ENCODE data around the gene SLC22A1.
"Not testable (repeated sequence)": the region's sequence is repeated elsewhere in the genome, so short reads cannot be mapped to it uniquely, and the experiment has no call there.

The SLC22A1 gene

DNA sequence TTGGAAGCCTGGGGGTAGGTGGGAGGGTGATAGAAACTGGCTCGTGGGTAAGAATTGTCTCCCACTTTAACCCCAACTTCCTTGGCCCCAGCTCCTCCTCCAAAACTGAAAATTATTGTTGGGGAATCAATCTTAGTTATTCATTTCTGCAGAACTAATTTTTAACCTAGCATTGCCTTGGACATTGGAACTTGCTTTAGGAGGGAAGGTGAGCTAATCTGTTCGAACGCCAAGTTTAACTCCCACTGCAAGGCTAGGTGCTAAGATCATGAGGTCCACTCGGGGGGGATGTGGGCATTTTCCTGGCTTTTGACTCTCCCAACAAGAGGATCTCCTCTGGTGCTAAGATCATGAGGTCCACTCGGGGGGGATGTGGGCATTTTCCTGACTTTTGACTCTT lies 3.5 kb downstream of the SLC22A1 start:
- not testable (repeated sequence) for DNase-seq

- no peak for DNase-seq
Observed at GRCh38 chr6:160127270-160128124, 5.9 kb downstream of the SLC22A1 start.

- no peak for DNase-seq
Observed at GRCh38 chr6:160128125-160128683, 6.6 kb downstream of the SLC22A1 start.

DNA sequence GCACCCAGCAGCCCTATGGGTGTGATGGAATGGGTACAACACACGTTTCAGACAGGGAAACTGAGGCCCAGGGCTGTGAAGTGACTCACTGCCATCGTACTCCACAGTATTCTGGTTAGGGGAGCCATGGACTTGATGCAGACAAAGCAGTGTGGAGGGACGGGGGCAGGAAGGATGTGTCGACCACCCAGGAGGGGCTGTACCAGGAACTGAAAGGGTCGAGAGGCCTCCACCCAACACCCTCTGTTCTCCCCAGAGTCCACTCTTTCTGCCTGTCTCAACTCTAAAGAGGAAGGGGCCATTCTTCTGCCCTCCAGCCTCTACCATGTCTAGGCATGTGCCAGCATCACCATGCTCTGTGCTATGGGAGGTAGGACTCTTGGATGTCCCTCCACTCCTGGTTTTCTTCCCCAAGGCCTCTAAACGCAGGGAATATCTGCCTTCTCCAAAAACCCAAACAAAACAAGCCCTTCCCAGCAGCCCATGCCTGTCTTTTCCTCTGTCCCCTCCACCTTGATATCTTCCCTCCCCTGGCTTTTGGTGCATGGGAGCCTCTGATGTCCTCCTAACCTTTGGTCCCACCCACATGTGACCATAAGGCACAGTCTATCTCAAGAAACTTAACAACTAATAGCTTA lies 7.4 kb downstream of the SLC22A1 start:
- DNase-seq = no peak

DNA sequence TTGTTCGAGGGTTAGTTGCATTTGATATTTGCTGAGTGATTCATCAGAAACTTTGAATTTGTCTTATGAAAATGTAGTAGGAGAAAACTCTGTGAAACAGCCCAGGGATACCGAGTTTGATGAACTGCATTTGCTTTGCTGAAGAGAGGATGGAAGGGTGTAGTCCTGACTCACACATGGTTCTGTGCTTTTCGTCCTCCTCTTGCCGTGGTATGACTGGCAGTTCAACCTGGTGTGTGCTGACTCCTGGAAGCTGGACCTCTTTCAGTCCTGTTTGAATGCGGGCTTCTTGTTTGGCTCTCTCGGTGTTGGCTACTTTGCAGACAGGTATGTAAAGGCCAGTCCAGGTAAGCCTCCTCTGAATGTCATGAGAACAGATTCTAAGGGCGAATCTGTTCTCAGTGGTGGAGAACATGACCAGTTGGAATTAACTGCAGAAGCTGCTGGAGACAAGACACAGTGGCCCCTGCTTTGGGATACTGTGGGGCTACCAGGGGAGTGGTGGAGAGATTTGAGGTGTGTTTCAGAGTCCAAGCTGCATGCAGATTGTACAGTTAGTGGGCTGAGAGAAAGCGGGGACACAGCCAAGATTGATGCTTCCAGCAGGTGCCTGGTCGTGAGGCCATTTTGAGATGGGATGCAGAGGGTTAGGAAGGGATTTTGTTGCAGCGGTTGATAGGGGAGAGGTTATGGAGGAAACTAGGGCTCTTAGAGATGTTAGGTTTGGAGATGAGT lies 8.4 kb downstream of the SLC22A1 start:
- DNase-seq = no peak

- no peak for DNase-seq
Observed at GRCh38 chr6:160130729-160131484, 9.3 kb downstream of the SLC22A1 start.

DNA sequence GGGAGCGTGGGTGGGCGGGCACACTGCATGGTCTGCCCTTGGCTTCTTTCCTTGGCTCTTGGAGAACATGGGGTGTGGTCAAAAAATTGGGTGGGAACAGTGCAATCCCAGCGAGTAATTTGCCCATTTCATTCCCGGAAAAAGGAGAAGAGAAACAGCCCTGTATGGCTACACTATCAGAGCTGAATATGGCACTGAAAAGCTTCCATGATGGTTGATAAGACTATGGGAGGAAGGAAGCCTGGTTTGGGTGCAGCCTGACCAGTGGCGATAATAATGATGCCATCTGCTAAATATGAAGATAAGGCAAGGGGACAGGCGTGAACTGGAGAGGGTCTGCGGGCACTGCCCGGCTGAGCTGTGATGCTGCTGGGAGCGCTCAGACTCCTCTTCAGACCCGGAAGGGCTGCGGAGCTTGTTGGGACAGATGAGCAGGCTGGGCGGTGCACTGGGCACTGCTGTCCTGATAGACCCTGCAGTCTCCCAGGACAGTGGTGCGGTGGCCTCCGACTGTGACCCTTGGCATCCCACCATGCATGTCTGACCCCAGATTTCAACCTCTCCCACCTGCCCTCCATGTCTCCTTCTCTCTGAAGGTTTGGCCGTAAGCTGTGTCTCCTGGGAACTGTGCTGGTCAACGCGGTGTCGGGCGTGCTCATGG lies 10.2 kb downstream of the SLC22A1 start:
- DNase-seq = no peak

DNA sequence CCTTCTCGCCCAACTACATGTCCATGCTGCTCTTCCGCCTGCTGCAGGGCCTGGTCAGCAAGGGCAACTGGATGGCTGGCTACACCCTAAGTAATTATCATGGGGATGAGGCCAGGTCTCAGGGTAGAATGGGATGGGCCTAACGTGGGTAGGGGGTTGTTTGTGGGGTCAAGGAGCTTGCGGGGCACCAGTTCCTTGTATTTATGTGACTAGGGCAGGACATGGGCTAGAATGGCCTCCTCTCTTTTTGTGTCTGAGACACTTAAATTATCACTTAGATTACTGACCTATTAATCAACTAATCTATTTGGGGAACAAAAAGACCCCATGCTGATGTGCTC lies 10.7 kb downstream of the SLC22A1 start:
- DNase-seq = no peak

DNA sequence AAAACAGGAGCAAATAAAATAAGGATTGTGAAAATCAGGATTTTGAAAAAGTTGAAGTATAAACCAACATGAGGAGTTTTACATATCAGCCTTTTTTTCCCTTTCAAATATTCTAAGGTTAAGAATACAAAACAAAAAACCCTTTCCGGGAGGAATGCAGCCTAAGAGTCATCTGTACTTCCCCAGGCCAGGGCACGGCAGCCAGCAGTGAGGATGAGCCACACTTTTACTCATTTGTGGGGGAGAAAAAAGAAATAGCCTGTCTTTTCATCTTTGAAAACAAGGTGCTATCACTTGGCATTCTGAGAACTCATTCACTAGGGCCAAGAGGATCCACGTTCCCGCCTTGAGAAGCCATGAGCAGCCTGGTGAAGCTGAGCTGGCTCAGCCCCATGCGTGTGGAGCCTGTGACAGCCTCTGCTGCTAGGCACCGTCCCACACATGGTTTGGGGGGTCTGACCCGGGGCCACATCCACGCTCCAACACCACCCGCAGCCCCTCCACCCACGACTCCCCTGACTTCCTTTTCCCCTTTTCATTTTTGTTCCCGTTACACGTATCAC lies 11.2 kb downstream of the SLC22A1 start:
- DNase-seq = no peak

DNA sequence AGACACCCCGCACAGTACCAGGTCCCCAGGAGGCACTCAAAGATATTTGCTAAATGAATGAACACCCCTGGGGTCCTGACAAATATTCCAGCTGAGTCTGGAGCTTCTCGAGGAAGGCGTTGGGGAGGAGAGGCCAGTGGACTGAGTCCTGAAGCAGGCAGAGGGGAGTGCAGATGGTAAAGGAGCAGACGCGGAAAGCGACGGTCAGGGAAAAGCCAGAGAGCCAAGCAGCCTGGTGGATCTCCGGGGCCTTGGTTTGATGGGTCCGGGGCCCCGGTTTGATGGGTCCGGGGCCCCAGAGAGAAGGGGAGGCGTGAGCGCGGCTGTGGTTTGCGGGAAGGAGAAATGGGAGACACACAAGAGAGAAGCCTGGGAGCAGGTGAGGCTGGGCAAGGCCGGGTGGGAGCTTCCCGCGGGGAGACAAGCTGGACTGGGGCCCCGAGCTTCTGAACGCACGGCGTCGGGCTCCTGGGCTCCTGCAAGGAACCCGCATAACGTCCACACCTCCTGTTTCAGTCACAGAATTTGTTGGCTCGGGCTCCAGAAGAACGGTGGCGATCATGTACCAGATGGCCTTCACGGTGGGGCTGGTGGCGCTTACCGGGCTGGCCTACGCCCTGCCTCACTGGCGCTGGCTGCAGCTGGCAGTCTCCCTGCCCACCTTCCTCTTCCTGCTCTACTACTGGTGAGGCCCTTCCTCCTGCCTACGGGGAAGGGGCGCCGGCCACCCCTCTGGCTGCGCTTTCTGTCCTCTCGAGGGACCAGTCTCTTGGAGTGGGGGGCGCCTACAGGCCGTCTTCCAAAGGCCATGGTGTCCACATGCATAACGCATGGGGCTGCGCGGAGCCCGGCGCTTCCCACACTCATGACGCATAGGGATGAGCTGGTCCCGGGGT lies 12.1 kb downstream of the SLC22A1 start:
- no peak for DNase-seq

DNA sequence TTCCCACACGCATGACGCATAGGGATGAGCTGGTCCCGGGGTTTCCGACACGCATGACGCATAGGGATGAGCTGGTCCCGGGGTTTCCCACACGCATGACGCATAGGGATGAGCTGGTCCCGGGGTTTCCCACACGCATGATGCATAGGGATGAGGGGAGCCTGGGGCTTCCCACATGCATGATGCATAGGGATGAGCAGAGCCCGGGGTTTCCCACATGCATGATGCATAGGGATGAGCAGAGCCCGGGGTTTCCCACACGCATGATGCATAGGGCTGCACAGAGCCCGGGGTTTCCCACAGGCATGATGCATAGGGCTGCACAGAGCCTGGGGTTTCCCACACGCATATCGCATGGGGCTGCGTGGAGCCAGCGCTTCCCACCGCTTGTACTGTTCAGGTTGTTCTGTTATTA lies 12.7 kb downstream of the SLC22A1 start:
- DNase-seq = not testable (repeated sequence)

GRCh38 chr6:160134779-160135547 lies 13.3 kb downstream of the SLC22A1 start:
- no peak for DNase-seq

DNA sequence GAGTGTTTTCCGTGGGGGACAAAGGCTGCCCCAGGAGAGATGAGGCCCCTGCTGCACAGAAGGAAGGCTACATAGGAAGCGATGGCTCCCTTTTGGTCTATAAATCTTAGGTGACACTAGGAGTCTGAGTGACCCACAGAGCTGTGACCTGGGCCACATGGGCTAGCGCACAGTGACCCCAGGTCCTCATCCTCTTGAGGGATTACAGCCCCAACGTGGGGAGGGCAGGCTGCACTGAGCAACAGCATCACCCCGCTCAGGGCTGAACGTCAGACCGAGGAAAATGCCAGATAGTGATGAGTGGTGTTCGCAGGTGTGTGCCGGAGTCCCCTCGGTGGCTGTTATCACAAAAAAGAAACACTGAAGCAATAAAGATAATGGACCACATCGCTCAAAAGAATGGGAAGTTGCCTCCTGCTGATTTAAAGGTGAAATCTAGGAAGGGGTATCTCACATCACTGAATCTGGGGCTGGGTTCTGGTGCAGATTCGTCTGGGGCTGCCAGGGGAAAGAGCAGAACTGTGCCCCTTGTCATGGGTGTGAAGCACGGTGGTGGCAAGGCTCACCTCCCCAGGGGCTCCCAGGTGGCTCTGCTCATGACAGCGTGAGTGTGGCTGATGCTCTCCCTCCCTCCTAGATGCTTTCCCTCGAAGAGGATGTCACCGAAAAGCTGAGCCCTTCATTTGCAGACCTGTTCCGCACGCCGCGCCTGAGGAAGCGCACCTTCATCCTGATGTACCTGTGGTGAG lies 14.5 kb downstream of the SLC22A1 start:
- DNase-seq = no peak

- DNase-seq = no peak
Observed at GRCh38 chr6:160137130-160137988, 15.7 kb downstream of the SLC22A1 start.

- DNase-seq = no peak
Observed at GRCh38 chr6:160137989-160138835, 16.6 kb downstream of the SLC22A1 start.

- DNase-seq = no peak
Observed at GRCh38 chr6:160138839-160139419, 17.3 kb downstream of the SLC22A1 start.

GRCh38 chr6:160139420-160139851 lies 17.8 kb downstream of the SLC22A1 start:
- no peak for DNase-seq
